Stimulated activated CD4-positive, alpha-beta T cell treated with anti-CD3 and anti-CD28 coated beads, TNF-alpha, amount 100 ng/mL, for 1 hour (primary cell): ENCODE data around the gene FARP1.

ENCODE experiments used
- DNase-seq, 3 donors: peaks; one replicate each; pipeline ENCODE4 v3.0.0-alpha.2; 2020; ENCODE audit warnings: low read depth in 3 of 3, low spot score in 1 of 3

FARP1 gene

GRCh38 chr13:98439896-98440295 lies 297.0 kb downstream of the FARP1 start:
- no peak for DNase-seq

- no peak for DNase-seq
These were observed 297.6 kb downstream of the FARP1 start for GRCh38 chr13:98440390-98441055.

GRCh38 chr13:98441056-98441676 lies 298.3 kb downstream of the FARP1 start:
- no peak for DNase-seq

- DNase-seq: no peak
These were observed 299.7 kb downstream of the FARP1 start for GRCh38 chr13:98442391-98443230.

GRCh38 chr13:98443329-98443728 lies 300.4 kb downstream of the FARP1 start:
- no peak for DNase-seq

- no peak for DNase-seq
These were observed 301.0 kb downstream of the FARP1 start for GRCh38 chr13:98443800-98444325.

GRCh38 chr13:98444381-98444780 lies 301.5 kb downstream of the FARP1 start:
- no peak for DNase-seq

GRCh38 chr13:98445340-98446233 lies 302.7 kb downstream of the FARP1 start:
- DNase-seq: peak; percentile 25 to 75 (median 62)

GRCh38 chr13:98446234-98446621 lies 303.3 kb downstream of the FARP1 start:
- DNase-seq: no peak

- no peak for DNase-seq
These were observed 304.2 kb downstream of the FARP1 start for GRCh38 chr13:98447130-98447529.

- DNase-seq: no peak
These were observed 305.2 kb downstream of the FARP1 start for GRCh38 chr13:98447881-98448641.

GRCh38 chr13:98448642-98448928 lies 305.7 kb downstream of the FARP1 start:
- DNase-seq: no peak

GRCh38 chr13:98449273-98449672 lies 306.4 kb downstream of the FARP1 start:
- DNase-seq: no peak

GRCh38 chr13:98450026-98450425 lies 307.1 kb downstream of the FARP1 start:
- DNase-seq: no peak

- no peak for DNase-seq
These were observed 307.7 kb downstream of the FARP1 start for GRCh38 chr13:98450539-98451111.

GRCh38 chr13:98451676-98452470 lies 309.0 kb downstream of the FARP1 start:
- DNase-seq: no peak

- no peak for DNase-seq
These were observed 310.3 kb downstream of the FARP1 start for GRCh38 chr13:98452851-98453843.

GRCh38 chr13:98454389-98454881 lies 311.5 kb downstream of the FARP1 start:
- DNase-seq: no peak
